Measurements from ENCODE around the gene THAP5.

Gene THAP5

GRCh38 chr7:108609643-108610042, 40.1 kb upstream of the THAP5 start:
- H3K79me2 ChIP-seq (ENCODE audit: control insufficient read depth, low read length): no peaks in the 10 kb centered on the region
- no peaks in the 10 kb centered on the region for H3K36me3 ChIP-seq (ENCODE audit: control insufficient read depth, low read length)
- H3K4me2 ChIP-seq (ENCODE audit: low read length): no peak overlapping the region
- TF ChIP-seq CTCF (IDR thresholded peaks at IDR 0.05; ENCODE audit: low read depth, low read length, poor library complexity, severe bottlenecking): no peak
- no peak for TF ChIP-seq EZH2phosphoT487 (IDR thresholded peaks at IDR 0.05; ENCODE audit: borderline replicate concordance, low read length)
- H3K4me3 ChIP-seq (ENCODE audit: low read length): no peak overlapping the region
- no peaks in the 10 kb centered on the region for H3K9me3 ChIP-seq (ENCODE audit: control insufficient read depth, insufficient read depth, low read length)
- no peaks in the 10 kb centered on the region for H3F3A ChIP-seq (ENCODE audit: control insufficient read depth, insufficient read depth)
- no peak overlapping the region for H3K27ac ChIP-seq (ENCODE audit: low read depth, low read length)
- H4K20me1 ChIP-seq (ENCODE audit: control insufficient read depth, insufficient read depth, low read depth, low read length): no peaks in the 10 kb centered on the region
- no peaks in the 10 kb centered on the region for H3K4me1 ChIP-seq (ENCODE audit: control insufficient read depth, low read length)
- peaks cover 15% of the 10 kb centered on the region for H3K27me3 ChIP-seq (ENCODE audit: control insufficient read depth, low read length)
- no peaks in the 10 kb centered on the region for H3K9me2 ChIP-seq (replicated peaks; ENCODE audit: control insufficient read depth, low read length)

GRCh38 chr7:108605559-108606201, 36.2 kb upstream of the THAP5 start:
- TF ChIP-seq CTCF (IDR thresholded peaks at IDR 0.05; ENCODE audit: low read depth, low read length, poor library complexity, severe bottlenecking) (no peak), EZH2phosphoT487 (IDR thresholded peaks at IDR 0.05; ENCODE audit: borderline replicate concordance, low read length) (no peak)
- Histone ChIP-seq H3K4me1 (ENCODE audit: control insufficient read depth, low read length) (peaks cover 3% of the 10 kb centered on the region), H3F3A (ENCODE audit: control insufficient read depth, insufficient read depth) (no peaks in the 10 kb centered on the region), H3K9me2 (replicated peaks; ENCODE audit: control insufficient read depth, low read length) (no peaks in the 10 kb centered on the region), H3K4me3 (ENCODE audit: low read length) (no peak overlapping the region), H3K79me2 (ENCODE audit: control insufficient read depth, low read length) (no peaks in the 10 kb centered on the region), H3K36me3 (ENCODE audit: control insufficient read depth, low read length) (no peaks in the 10 kb centered on the region), H3K9me3 (ENCODE audit: control insufficient read depth, insufficient read depth, low read length) (no peaks in the 10 kb centered on the region), H4K20me1 (ENCODE audit: control insufficient read depth, insufficient read depth, low read depth, low read length) (no peaks in the 10 kb centered on the region), H3K27ac (ENCODE audit: low read depth, low read length) (no peak overlapping the region), H3K27me3 (ENCODE audit: control insufficient read depth, low read length) (peaks cover 7% of the 10 kb centered on the region), H3K4me2 (ENCODE audit: low read length) (no peak overlapping the region)

GRCh38 chr7:108604307-108605077, 35.0 kb upstream of the THAP5 start:
- Histone ChIP-seq H3K4me3 (ENCODE audit: low read length) (no peak overlapping the region), H3F3A (ENCODE audit: control insufficient read depth, insufficient read depth) (no peaks in the 10 kb centered on the region), H3K4me1 (ENCODE audit: control insufficient read depth, low read length) (peaks cover 3% of the 10 kb centered on the region), H3K9me2 (replicated peaks; ENCODE audit: control insufficient read depth, low read length) (no peaks in the 10 kb centered on the region), H4K20me1 (ENCODE audit: control insufficient read depth, insufficient read depth, low read depth, low read length) (no peaks in the 10 kb centered on the region), H3K27ac (ENCODE audit: low read depth, low read length) (no peak overlapping the region), H3K4me2 (ENCODE audit: low read length) (no peak overlapping the region), H3K36me3 (ENCODE audit: control insufficient read depth, low read length) (no peaks in the 10 kb centered on the region), H3K27me3 (ENCODE audit: control insufficient read depth, low read length) (peaks cover 12% of the 10 kb centered on the region), H3K79me2 (ENCODE audit: control insufficient read depth, low read length) (no peaks in the 10 kb centered on the region), H3K9me3 (ENCODE audit: control insufficient read depth, insufficient read depth, low read length) (no peaks in the 10 kb centered on the region)
- no peak for TF ChIP-seq CTCF (IDR thresholded peaks at IDR 0.05; ENCODE audit: low read depth, low read length, poor library complexity, severe bottlenecking)
- no peak for TF ChIP-seq EZH2phosphoT487 (IDR thresholded peaks at IDR 0.05; ENCODE audit: borderline replicate concordance, low read length)

All from DOHH2 (cell line).